Left ventricle myocardium inferior (tissue), 1 donor: ENCODE results near the gene POU3F1. TPM values are rescaled to one million over a fixed set of nuclear protein-coding genes. Genes with fewer than 3 reads are reported as not detected.
A peak's percentile ranks its signal among the peaks of the same experiment; 100 is the strongest.

Experiments used
- DNase-seq: peaks from one replicate; pipeline ENCODE4 v3.0.0-alpha.2; 2020
- H3K27ac ChIP-seq: fragments of 200-600 bp; replicated peaks from 2 replicates; pipeline ENCODE4 v1.8.0; 2021
- H3K27me3 ChIP-seq: fragments of 200-600 bp; 2 replicates; pipeline ENCODE4 v1.8.0; 2021; ENCODE audit warnings: low read depth
- H3K36me3 ChIP-seq: fragments of 200-600 bp; 2 replicates; pipeline ENCODE4 v1.8.0; 2021
- H3K4me1 ChIP-seq: fragments of 200-600 bp; 2 replicates; pipeline ENCODE4 v1.8.0; 2021
- H3K4me3 ChIP-seq: fragments of 200-600 bp; 2 replicates; pipeline ENCODE4 v1.8.0; 2021; ENCODE audit warnings: mild to moderate bottlenecking, moderate library complexity
- H3K9me3 ChIP-seq: fragments of 200-600 bp; replicated peaks from 2 replicates; pipeline ENCODE4 v1.8.0; 2021
- CTCF ChIP-seq: fragments of 200-600 bp; IDR thresholded peaks from 2 replicates; pipeline ENCODE4 v1.8.0; 2021; ENCODE audit warnings: antibody characterized with exemption, mild to moderate bottlenecking, borderline replicate concordance
- intact Hi-C: fragments of 100-400 bp; cut with micrococcal nuclease; formaldehyde crosslinking; loops from one replicate; pipeline ENCODE4 v1.11.0; 2022
- total RNA-seq: library from RNA; stranded (reverse); fragmentation: NEBNext Ultra II Directional; extraction: Animal tissue kit (Norgen Biotek cat#: 25700); gene quantifications from one replicate; pipeline ENCODE4 v1.2.1, GENCODE V29; 2021
- donor health status: DM: no; HTN: yes; CAD: no; lungs with severe emphysema.

The POU3F1 gene
- total RNA-seq, 1 donor from 2014 or later: 0.11 TPM

GRCh38 chr1:38009088-38009840, 37.3 kb downstream of the POU3F1 start:
- no peak for DNase-seq
- H3K4me1 ChIP-seq: peaks cover 45% of the 10 kb centered on the region
- TF ChIP-seq CTCF: no peak
- peak overlapping the region; percentile 67 for H3K27ac ChIP-seq
- no peak overlapping the region for H3K4me3 ChIP-seq
- H3K9me3 ChIP-seq: no peaks in the 10 kb centered on the region
- intact Hi-C loops: no loop called here
- no peaks in the 10 kb centered on the region for H3K36me3 ChIP-seq
- H3K27me3 ChIP-seq: no peaks in the 10 kb centered on the region

GRCh38 chr1:38006008-38006828, 40.4 kb downstream of the POU3F1 start:
- intact Hi-C loops: no loop called here
- Histone ChIP-seq H3K36me3 (no peaks in the 10 kb centered on the region), H3K9me3 (no peaks in the 10 kb centered on the region), H3K4me1 (peaks cover 59% of the 10 kb centered on the region), H3K4me3 (peak overlapping the region; percentile 78), H3K27me3 (no peaks in the 10 kb centered on the region), H3K27ac (peak overlapping the region; percentile 95)
- TF ChIP-seq CTCF: no peak
- peak; percentile 74 for DNase-seq

GRCh38 chr1:38005195-38006007, 41.2 kb downstream of the POU3F1 start, which contains the start of gene FHL3:
Gene FHL3 (minus strand): TSS chr1:38005514. CDS start chr1:37999412, 6,102 bp downstream.
- H3K27ac ChIP-seq: peak within 1 kb of the TSS; percentile 95
- H3K9me3 ChIP-seq: no peaks in the 10 kb centered on the region
- no peaks in the 10 kb centered on the region for H3K36me3 ChIP-seq
- intact Hi-C loops: no loop called here
- H3K4me1 ChIP-seq: peaks cover 67% of the 10 kb centered on the region
- peak within 1 kb of the TSS; percentile 78 for H3K4me3 ChIP-seq
- TF ChIP-seq CTCF: no peak
- H3K27me3 ChIP-seq: no peaks in the 10 kb centered on the region
- DNase-seq: peak; percentile 84

DNA sequence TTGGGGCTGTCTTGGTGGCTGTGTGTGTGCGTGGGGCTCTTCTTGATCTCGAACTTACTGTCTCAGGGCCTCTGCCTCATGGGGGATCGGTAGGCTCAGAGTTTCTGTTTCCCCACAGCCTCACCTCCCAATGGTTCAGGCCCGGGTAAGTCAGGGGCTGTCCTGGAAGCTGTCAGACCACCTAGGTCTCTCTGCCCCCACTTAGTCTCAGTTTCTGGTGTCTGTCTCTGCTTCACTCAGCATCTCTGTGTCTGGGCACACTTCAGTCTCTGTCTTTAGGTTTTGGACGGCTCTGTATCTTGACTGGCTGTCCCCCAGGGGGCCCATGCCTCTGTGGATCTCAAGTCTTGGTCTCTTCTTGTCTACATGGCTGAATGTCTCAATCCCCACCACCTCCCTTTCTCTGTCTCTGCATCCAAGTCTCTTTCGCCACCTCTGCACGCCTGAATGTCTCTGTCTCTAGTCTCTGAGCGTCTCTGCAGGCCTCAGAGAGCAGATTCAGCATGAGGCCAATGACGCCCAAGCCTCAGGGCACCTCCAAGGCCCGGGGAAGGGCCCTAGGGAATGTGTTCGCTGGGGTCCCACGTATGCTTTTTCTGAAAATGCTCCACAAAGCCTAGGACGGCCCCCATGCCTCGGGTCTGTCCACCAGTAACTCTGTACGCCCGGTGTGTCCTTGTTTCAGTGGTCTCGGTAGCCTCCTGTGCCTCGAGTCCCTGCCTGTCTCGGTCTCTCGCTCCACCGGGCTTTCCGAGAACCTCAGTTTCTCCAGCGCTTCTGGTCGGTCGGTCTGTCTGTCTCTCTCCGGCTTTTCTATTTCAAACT, 42.1 kb downstream of the POU3F1 start:
- TF ChIP-seq CTCF: no peak
- no peak for DNase-seq

More for the DNA sequence above, 42.1 kb downstream of the POU3F1 start:
- Histone ChIP-seq H3K36me3 (no peaks in the 10 kb centered on the region), H3K27ac (peak overlapping the region; percentile 95), H3K4me3 (peak overlapping the region; percentile 78), H3K9me3 (no peaks in the 10 kb centered on the region), H3K27me3 (no peaks in the 10 kb centered on the region), H3K4me1 (peaks cover 73% of the 10 kb centered on the region)
- intact Hi-C loops: no loop called here
